ENCODE measurements around the gene KNOP1.
A peak's percentile ranks its signal among the peaks of the same experiment; 100 is the strongest.

KNOP1 gene

GRCh38 chr16:19705843-19706242, 12.2 kb downstream of the KNOP1 start:
- DNase-seq: no peak

DNA sequence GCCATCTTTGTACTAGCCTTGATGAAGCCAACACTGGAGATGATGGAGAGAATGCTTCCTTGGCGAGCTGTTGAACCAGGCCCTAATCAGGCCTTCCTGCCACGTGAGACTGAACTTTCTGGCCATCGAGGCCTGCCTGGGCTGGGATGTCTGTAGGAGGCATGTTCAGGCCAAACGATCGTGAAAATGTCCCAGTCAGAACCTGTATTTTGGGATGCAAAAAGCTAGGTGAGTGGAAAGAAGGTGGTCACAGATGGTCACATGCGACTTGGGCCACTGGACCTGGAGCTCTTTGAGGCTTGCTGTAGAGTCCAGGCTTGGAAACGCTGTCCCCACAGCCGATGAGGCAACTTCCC, 12.9 kb downstream of the KNOP1 start:
- no peak for DNase-seq

GRCh38 chr16:19704321-19705145, 13.5 kb downstream of the KNOP1 start:
- peak; percentile 54 for DNase-seq

DNA sequence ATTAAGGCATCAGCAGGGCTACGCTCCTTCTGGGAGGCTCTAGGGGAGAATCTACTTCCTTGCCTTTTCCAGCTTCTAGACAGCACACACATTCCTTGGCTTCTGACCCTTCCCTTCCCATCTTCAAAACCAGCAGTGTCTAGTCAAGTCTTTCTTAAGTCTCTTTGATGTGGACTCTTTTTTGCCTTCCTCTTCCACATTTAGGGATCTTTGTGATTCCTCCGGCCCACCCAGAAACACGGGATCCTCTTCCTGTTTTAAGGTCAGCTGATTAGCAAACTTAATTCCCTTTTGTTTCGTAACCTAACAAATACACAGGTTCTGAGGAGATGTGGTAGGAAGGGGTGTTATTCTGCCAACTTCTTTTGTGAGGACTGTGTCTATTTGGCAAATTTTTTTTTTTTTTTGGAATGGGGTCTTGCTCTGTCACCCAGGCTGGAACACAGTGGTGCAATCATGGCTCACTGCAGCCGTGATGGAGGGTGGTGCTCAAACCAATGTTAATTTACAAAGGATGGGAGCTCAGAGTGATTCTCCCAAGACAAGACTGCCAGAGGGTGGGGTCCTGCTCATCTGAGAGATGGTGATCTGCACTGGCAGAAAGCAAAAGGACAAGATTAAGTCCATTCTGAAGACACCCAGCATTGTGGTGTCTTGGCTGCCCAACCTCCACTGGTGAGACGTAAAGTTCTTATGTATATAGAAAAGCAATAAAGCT, 14.7 kb downstream of the KNOP1 start:
- DNase-seq: no peak

GRCh38 chr16:19701091-19701490, 16.9 kb downstream of the KNOP1 start:
- no peak for DNase-seq

GRCh38 chr16:19700319-19700781, 17.7 kb downstream of the KNOP1 start:
- DNase-seq: no peak

DNA sequence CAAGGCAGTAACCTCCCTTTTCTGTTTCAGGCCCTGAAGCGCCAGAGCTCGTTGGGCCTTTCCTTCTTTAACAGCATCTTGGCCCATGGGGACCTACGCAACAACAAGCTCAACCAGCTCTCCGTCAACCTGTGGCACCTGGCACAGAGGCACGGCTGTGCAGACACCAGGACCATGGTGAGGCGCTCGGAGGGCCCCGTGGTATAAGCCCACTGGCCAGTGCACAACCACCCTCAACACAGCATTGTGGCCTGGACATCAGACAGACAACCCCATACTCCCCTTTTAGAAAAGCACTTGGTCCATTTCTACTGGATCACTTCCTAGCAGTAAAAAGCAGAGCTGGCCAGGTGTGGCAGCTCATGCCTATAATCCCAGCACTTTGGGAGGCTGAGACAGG, 18.6 kb downstream of the KNOP1 start:
- no peak for DNase-seq

DNA sequence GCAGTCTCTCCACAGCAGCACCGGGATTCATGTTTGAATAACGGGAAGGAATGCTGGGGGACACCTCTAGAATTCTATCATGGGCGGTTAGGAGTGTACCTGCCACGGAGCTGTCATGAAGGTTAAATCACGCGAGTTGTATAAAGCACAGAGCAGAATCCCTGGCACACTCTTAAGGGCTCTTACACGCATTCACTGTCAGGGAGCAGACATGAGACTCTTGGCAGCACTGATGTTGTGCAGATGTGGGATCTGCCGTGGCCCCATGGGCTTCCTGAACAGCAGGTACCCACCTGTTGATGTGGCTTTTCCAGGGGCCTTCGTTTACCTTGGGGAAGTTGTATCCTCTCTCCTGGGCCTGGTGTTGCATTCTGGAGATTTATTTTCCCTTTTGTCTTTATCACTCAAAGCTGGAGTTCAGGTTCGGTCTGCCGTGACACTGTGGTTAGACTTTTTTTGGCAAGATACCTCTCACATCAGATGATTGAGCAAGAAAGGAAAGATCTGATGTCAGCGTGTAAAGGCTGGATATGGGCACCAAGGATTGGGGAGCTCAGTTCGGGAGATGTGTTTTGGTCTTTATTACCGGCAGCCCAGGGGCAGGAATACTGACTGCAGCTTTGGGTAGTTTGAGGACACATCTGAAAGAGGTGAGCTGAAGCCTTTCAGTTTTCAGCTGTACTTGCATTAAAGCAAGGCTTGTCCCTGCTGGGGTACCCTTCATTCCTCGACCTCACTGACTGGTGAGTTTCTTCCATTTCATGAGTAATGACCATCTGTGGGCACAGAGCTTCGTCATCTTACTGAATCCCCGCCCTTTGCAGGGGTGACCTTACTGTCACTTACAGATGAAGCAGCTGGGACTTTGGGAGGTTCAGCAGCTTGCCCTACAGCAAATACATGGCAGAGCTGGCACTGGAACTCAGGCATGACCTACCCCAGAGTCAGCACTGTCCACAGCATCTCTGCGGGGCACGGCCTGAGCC, 19.3 kb downstream of the KNOP1 start:
- DNase-seq: peak; percentile 44

DNA sequence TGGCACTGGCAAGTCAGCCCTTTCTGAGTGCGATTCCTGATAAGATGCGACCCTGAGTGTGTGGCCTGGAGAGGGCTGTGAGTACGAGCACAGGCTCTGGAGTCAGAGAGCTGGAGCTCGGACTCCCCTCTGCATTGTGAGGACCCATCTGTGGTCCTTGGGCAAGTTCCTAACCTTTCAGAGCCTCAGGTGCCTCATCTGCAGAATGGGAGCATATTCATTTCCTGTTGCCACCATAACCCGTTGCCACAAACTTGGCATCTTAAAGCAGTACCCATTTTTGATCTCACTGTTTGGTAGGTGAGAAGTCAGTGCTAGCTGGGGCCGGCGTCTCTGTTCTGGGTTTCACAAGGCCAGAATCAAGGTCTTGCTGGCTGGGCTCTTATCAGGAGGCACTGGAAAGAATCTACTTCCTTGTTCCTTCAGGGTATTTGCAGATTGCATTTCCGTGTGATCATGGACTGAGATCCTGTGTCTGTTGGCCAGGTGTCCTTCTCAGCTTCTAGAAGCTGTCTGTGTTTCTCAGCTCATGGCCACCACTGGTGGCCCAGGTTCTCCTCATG, 20.2 kb downstream of the KNOP1 start:
- DNase-seq: no peak

GRCh38 chr16:19696961-19697360, 21.1 kb downstream of the KNOP1 start:
- no peak for DNase-seq

GRCh38 chr16:19696328-19696727, 21.7 kb downstream of the KNOP1 start:
- DNase-seq: peak; percentile 88

GRCh38 chr16:19694989-19695388, 23.0 kb downstream of the KNOP1 start:
- DNase-seq: no peak

DNA sequence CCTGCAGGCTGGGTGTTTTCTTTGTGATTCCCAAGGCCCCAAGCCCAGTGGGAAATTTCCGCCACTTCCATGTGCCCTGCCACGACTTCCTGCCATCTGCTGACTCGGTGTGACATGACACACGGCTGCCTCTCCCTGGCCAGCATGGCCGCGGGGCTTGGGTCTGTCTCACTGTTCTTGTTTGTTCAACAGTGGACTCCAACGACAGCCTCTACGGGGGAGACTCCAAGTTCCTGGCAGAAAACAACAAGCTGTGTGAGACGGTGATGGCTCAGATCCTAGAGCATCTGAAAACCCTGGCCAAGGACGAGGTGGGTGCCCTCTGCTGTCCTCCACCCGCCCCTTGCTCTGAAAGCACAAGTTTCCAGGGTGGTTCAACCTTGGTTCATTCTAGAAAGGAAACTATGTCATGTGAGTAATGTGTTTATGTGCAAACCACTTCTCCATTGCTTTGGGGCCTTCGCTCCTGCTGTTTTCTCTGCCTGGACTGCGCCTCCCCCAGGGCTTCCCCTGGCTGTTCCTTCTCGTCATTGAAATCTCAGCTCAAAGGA, 26.8 kb downstream of the KNOP1 start:
- no peak for DNase-seq

DNA sequence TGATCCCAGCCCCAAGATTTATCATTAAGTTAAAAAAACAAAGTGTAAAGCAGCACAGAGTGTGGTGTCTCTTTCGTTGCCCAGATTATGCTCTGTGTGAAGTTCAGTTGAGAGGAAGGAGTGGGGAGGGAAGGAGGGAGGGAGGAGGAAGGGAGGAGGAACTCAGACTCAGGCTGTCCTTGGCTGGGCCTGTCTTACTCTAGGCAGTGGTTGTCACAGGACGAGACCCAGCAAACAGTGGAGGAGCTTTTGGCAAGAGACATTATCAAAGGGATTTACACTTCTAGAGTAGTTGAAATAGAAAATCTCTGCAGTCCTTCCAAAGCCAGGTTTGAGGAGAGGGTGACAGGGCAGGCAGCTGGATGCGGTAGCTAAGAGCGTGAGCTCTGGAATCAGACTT, 27.8 kb downstream of the KNOP1 start:
- DNase-seq: no peak

- no peak for DNase-seq
Observed at GRCh38 chr16:19689342-19689741, 28.7 kb downstream of the KNOP1 start.

DNA sequence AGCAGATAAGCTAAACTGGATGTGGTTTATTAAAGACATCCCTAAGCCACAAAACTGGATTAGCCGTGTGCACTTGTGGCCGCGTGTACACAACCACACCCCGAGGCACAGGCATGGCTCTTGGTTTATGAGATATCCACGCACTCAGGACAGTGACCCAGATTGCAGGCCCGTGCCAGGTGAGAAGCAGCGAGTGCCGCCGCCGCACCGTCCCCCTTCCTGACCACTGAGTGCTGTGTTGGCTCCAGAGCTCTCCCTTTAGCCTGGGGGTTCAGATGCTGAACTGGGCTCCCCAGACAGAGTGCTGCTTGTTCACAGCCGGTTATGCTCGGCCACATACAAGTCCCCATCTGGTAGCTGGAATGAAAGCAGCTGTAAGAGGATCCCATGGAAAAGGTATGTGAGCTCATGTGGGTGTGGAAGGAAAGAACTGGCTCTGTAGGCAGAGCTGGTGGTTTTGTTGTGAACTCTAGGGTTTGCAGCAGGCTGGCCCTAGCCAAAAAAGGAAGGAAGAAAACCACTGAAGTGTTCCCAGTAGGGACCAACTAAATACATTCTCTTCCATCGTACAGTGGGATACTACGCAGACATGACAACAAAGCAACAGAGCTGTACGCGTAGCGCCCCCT, 29.5 kb downstream of the KNOP1 start:
- DNase-seq: no peak

GRCh38 chr16:19687279-19687678, 30.7 kb downstream of the KNOP1 start:
- no peak for DNase-seq

- DNase-seq: no peak
Observed at GRCh38 chr16:19685176-19685575, 32.9 kb downstream of the KNOP1 start.

DNA sequence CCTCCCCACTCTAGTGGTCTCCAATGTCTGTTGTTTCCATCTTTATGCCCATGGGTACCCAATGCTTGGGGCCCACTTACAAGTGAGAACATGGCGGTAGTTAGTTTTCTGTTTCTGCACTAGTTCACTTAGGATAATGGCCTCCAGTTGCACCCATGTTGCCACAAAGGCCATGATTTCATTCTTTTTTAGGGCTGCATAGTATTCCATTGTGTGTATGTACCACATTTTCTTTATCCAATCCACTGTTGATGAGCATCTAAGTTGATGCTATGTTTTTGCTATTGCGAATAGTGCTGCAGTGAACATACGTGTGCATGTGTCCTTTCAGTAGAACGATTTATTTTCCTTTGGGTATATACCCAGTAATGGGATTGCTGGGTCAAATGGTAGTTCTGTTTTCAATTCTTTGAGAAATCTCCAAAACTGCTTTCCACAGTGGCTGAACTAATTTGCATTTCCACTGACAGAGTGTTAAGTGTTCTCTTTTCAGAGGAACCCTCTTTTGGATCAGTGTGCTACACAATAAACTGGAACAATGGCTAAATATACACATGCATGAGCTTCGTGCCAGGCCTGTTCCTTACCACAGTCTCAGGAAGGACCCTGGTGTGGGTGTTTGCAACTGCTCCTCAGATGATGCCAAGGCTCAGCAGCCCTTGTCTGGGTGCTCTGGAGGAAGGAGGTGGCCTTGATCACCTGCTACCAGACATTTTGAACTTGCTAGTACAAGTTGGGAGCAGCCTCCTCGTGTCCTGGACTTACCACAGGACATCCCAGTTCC, 34.4 kb downstream of the KNOP1 start:
- no peak for DNase-seq

GRCh38 chr16:19681637-19682036, 36.4 kb downstream of the KNOP1 start:
- no peak for DNase-seq

DNA sequence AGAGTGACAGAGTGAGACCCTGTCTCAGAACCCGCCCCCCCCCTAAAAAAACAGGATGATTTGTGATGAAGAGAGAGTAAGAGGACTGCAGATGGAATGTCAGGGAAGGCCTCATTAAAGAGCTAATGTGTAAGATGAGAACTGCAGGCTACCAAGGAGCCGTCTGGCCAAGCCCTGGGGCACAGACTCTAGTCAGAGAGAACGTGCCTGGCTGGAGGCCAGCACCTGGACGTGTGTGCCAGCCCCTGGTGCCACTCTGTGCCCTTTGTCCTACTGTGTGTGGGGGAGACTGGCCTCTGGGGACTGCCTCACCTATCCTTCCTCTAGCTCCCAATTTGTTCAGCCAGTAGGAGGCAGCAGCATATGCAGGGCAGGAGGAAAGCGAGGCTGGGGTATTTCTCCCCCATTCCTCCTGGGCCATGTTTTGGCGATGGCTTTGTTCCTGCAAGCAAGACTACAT, 37.1 kb downstream of the KNOP1 start:
- DNase-seq: no peak
